DND-41 (cell line): ENCODE measurements around the gene PMS2.

ENCODE experiments used
- ATAC-seq: fragments of 200-7000 bp; cut with Tn5 transposase; 3 replicates; pipeline ENCODE4 v1.9.1; 2021; ENCODE audit warnings: low read depth; ENCODE audit not compliant: insufficient read depth
- DNase-seq: peaks from one replicate; pipeline ENCODE4 v3.0.0-alpha.2; 2020
- H2AFZ ChIP-seq: 2 replicates; pipeline ENCODE4 v1.6.0; 2012; ENCODE audit warnings: low read depth, low read length
- H3K27ac ChIP-seq: 2 replicates; pipeline ENCODE4 v1.5.1; 2012; ENCODE audit warnings: low read length, inconsistent platforms
- H3K27me3 ChIP-seq: fragments of 200-600 bp; sonication (generic); 2 replicates; pipeline ENCODE4 v1.6.0; 2012; ENCODE audit warnings: low read length, mild to moderate bottlenecking, inconsistent platforms; ENCODE audit not compliant: insufficient read depth, poor library complexity
- H3K36me3 ChIP-seq: 2 replicates; pipeline ENCODE4 v1.5.1; 2012; ENCODE audit warnings: low read length, inconsistent platforms; ENCODE audit not compliant: insufficient read depth
- H3K4me1 ChIP-seq: 2 replicates; pipeline ENCODE4 v1.5.1; 2012; ENCODE audit warnings: mild to moderate bottlenecking, low read length; ENCODE audit not compliant: insufficient read depth
- H3K4me2 ChIP-seq: 2 replicates; pipeline ENCODE4 v1.6.0; 2012; ENCODE audit warnings: mild to moderate bottlenecking, moderate library complexity, low read length, inconsistent platforms; ENCODE audit not compliant: insufficient read depth
- H3K4me3 ChIP-seq, 2 experiments: fragments of 200-600 bp in 1 of 2; shearing (Covaris generic) in 1 of 2; 2 replicates each; pipeline ENCODE4 v1.5.1; 2012 to 2016; ENCODE audit warnings: inconsistent platforms in 2 of 2, low read length in 2 of 2, mild to moderate bottlenecking in 2 of 2, low read depth in 1 of 2, moderate library complexity in 1 of 2
- H3K79me2 ChIP-seq: 2 replicates; pipeline ENCODE4 v1.6.0; 2012; ENCODE audit warnings: low read length, inconsistent platforms; ENCODE audit not compliant: insufficient read depth
- H3K9ac ChIP-seq: 2 replicates; pipeline ENCODE4 v1.6.0; 2012; ENCODE audit warnings: low read depth, mild to moderate bottlenecking, inconsistent platforms, low read length, moderate library complexity
- H3K9me3 ChIP-seq: 2 replicates; pipeline ENCODE4 v1.5.1; 2012; ENCODE audit warnings: low read length, moderate library complexity, mild to moderate bottlenecking, inconsistent platforms; ENCODE audit not compliant: insufficient read depth, severe bottlenecking
- H4K20me1 ChIP-seq: 2 replicates; pipeline ENCODE4 v1.6.0; 2012; ENCODE audit warnings: low read length; ENCODE audit not compliant: insufficient read depth
- CTCF ChIP-seq: IDR thresholded peaks from 2 replicates; pipeline ENCODE4 v1.5.1; 2012; ENCODE audit warnings: borderline replicate concordance, low read length, moderate library complexity, mild to moderate bottlenecking; ENCODE audit not compliant: poor library complexity, severe bottlenecking; ENCODE audit errors: extremely low read depth
- EZH2 ChIP-seq: IDR thresholded peaks from 3 replicates; pipeline ENCODE4 v1.6.1; 2012; ENCODE audit warnings: borderline replicate concordance, low read depth, mild to moderate bottlenecking, moderate library complexity, low read length, inconsistent platforms; ENCODE audit not compliant: severe bottlenecking

Gene PMS2

GRCh38 chr7:6032167-6032566, 23.3 kb upstream of the PMS2 start:
- Histone ChIP-seq H3K36me3 (peaks cover 82% of the 10 kb centered on the region), H3K9ac (no peak overlapping the region), H3K27me3 (no peaks in the 10 kb centered on the region), H2AFZ (no peak overlapping the region), H3K4me3 (no peak overlapping the region), H4K20me1 (peaks cover 10% of the 10 kb centered on the region), H3K27ac (no peak overlapping the region), H3K4me2 (no peak overlapping the region), H3K79me2 (peaks cover 22% of the 10 kb centered on the region; the same call in 1 of the 2 replicates), H3K9me3 (no peaks in the 10 kb centered on the region), H3K4me1 (no peaks in the 10 kb centered on the region)
- ATAC-seq (no peak), DNase-seq (no peak)
- TF ChIP-seq EZH2: no peak
- no peak for TF ChIP-seq CTCF

- no peak overlapping the region for H3K9ac ChIP-seq
Measured at GRCh38 chr7:6031567-6031966, 22.7 kb upstream of the PMS2 start.

GRCh38 chr7:6030988-6031387, 22.1 kb upstream of the PMS2 start, which contains the start of gene ANKRD61:
Gene ANKRD61 (plus strand): TSS chr7:6031376. CDS start chr7:6031376, 0 bp downstream.
- Histone ChIP-seq H3K4me2 (no peak within 1 kb of the TSS), H3K4me3 (no peak within 1 kb of the TSS), H3K27me3 (no peaks in the 10 kb centered on the region), H3K4me1 (no peaks in the 10 kb centered on the region), H3K36me3 (peaks cover 82% of the 10 kb centered on the region), H3K9me3 (no peaks in the 10 kb centered on the region), H2AFZ (no peak within 1 kb of the TSS), H4K20me1 (peaks cover 18% of the 10 kb centered on the region), H3K27ac (no peak within 1 kb of the TSS), H3K9ac (no peak within 1 kb of the TSS), H3K79me2 (peaks cover 22% of the 10 kb centered on the region; the same call in 1 of the 2 replicates)
- no peak for DNase-seq
- ATAC-seq: no peak
- TF ChIP-seq EZH2 (no peak), CTCF (no peak)

More at GRCh38 chr7:6031567-6031966, 22.7 kb upstream of the PMS2 start:
- H3K4me2 ChIP-seq: no peak overlapping the region
- TF ChIP-seq CTCF (no peak), EZH2 (no peak)
- DNase-seq (no peak), ATAC-seq (no peak)
- no peak overlapping the region for H2AFZ ChIP-seq
- H3K9me3 ChIP-seq: no peaks in the 10 kb centered on the region
- H4K20me1 ChIP-seq: peaks cover 13% of the 10 kb centered on the region
- H3K4me3 ChIP-seq: no peak overlapping the region
- no peak overlapping the region for H3K27ac ChIP-seq
- H3K27me3 ChIP-seq: no peaks in the 10 kb centered on the region
- H3K79me2 ChIP-seq: peaks cover 22% of the 10 kb centered on the region; the same call in 1 of the 2 replicates
- no peaks in the 10 kb centered on the region for H3K4me1 ChIP-seq
- H3K36me3 ChIP-seq: peaks cover 82% of the 10 kb centered on the region
